ENCODE measurements around the gene THRB.

Gene THRB

GRCh38 chr3:24310887-24311286 lies 183.8 kb downstream of the THRB start:
- no peaks in the 10 kb centered on the region for H3K9me3 ChIP-seq (ENCODE audit: control insufficient read depth, low read length)
- H3K36me3 ChIP-seq (ENCODE audit: control insufficient read depth, insufficient read depth, low read length): no peaks in the 10 kb centered on the region
- no peak overlapping the region for H3K27ac ChIP-seq (ENCODE audit: insufficient read depth, low read length, poor library complexity, severe bottlenecking)
- H3K4me1 ChIP-seq (ENCODE audit: control insufficient read depth, insufficient read depth, low read length, poor library complexity, severe bottlenecking): no peaks in the 10 kb centered on the region
- DNase-seq: no peak
- H3K27me3 ChIP-seq (replicated peaks; ENCODE audit: control insufficient read depth, insufficient read depth, low read length, poor library complexity, severe bottlenecking): no peaks in the 10 kb centered on the region
- no peak overlapping the region for H3K4me3 ChIP-seq (ENCODE audit: insufficient read depth, low read depth, low read length, poor library complexity, severe bottlenecking)

- H3K9me3 ChIP-seq (ENCODE audit: control insufficient read depth, low read length): no peaks in the 10 kb centered on the region
- H3K4me1 ChIP-seq (ENCODE audit: control insufficient read depth, insufficient read depth, low read length, poor library complexity, severe bottlenecking): no peaks in the 10 kb centered on the region
- no peak overlapping the region for H3K4me3 ChIP-seq (ENCODE audit: insufficient read depth, low read depth, low read length, poor library complexity, severe bottlenecking)
- no peaks in the 10 kb centered on the region for H3K27me3 ChIP-seq (replicated peaks; ENCODE audit: control insufficient read depth, insufficient read depth, low read length, poor library complexity, severe bottlenecking)
- no peak for DNase-seq
- H3K36me3 ChIP-seq (ENCODE audit: control insufficient read depth, insufficient read depth, low read length): no peaks in the 10 kb centered on the region
- H3K27ac ChIP-seq (ENCODE audit: insufficient read depth, low read length, poor library complexity, severe bottlenecking): no peak overlapping the region
These were observed 188.1 kb downstream of the THRB start for GRCh38 chr3:24306518-24306917.

GRCh38 chr3:24305795-24306467 lies 188.7 kb downstream of the THRB start:
- Histone ChIP-seq H3K27me3 (replicated peaks; ENCODE audit: control insufficient read depth, insufficient read depth, low read length, poor library complexity, severe bottlenecking) (no peaks in the 10 kb centered on the region), H3K4me1 (ENCODE audit: control insufficient read depth, insufficient read depth, low read length, poor library complexity, severe bottlenecking) (no peaks in the 10 kb centered on the region), H3K9me3 (ENCODE audit: control insufficient read depth, low read length) (no peaks in the 10 kb centered on the region), H3K4me3 (ENCODE audit: insufficient read depth, low read depth, low read length, poor library complexity, severe bottlenecking) (no peak overlapping the region), H3K27ac (ENCODE audit: insufficient read depth, low read length, poor library complexity, severe bottlenecking) (no peak overlapping the region), H3K36me3 (ENCODE audit: control insufficient read depth, insufficient read depth, low read length) (no peaks in the 10 kb centered on the region)
- no peak for DNase-seq

- DNase-seq: no peak
- H3K4me1 ChIP-seq (ENCODE audit: control insufficient read depth, insufficient read depth, low read length, poor library complexity, severe bottlenecking): no peaks in the 10 kb centered on the region
- no peak overlapping the region for H3K4me3 ChIP-seq (ENCODE audit: insufficient read depth, low read depth, low read length, poor library complexity, severe bottlenecking)
- H3K36me3 ChIP-seq (ENCODE audit: control insufficient read depth, insufficient read depth, low read length): no peaks in the 10 kb centered on the region
- H3K27me3 ChIP-seq (replicated peaks; ENCODE audit: control insufficient read depth, insufficient read depth, low read length, poor library complexity, severe bottlenecking): no peaks in the 10 kb centered on the region
- no peak overlapping the region for H3K27ac ChIP-seq (ENCODE audit: insufficient read depth, low read length, poor library complexity, severe bottlenecking)
- H3K9me3 ChIP-seq (ENCODE audit: control insufficient read depth, low read length): no peaks in the 10 kb centered on the region
These were observed 191.4 kb downstream of the THRB start for GRCh38 chr3:24303057-24303754.

- H3K9me3 ChIP-seq (ENCODE audit: control insufficient read depth, low read length): no peaks in the 10 kb centered on the region
- no peaks in the 10 kb centered on the region for H3K36me3 ChIP-seq (ENCODE audit: control insufficient read depth, insufficient read depth, low read length)
- H3K4me3 ChIP-seq (ENCODE audit: insufficient read depth, low read depth, low read length, poor library complexity, severe bottlenecking): no peak overlapping the region
- no peaks in the 10 kb centered on the region for H3K4me1 ChIP-seq (ENCODE audit: control insufficient read depth, insufficient read depth, low read length, poor library complexity, severe bottlenecking)
- no peak for DNase-seq
- no peaks in the 10 kb centered on the region for H3K27me3 ChIP-seq (replicated peaks; ENCODE audit: control insufficient read depth, insufficient read depth, low read length, poor library complexity, severe bottlenecking)
- no peak overlapping the region for H3K27ac ChIP-seq (ENCODE audit: insufficient read depth, low read length, poor library complexity, severe bottlenecking)
These were observed 192.3 kb downstream of the THRB start for GRCh38 chr3:24302396-24302795.

- no peaks in the 10 kb centered on the region for H3K4me1 ChIP-seq (ENCODE audit: control insufficient read depth, insufficient read depth, low read length, poor library complexity, severe bottlenecking)
- H3K9me3 ChIP-seq (ENCODE audit: control insufficient read depth, low read length): no peaks in the 10 kb centered on the region
- no peaks in the 10 kb centered on the region for H3K27me3 ChIP-seq (replicated peaks; ENCODE audit: control insufficient read depth, insufficient read depth, low read length, poor library complexity, severe bottlenecking)
- H3K27ac ChIP-seq (ENCODE audit: insufficient read depth, low read length, poor library complexity, severe bottlenecking): no peak overlapping the region
- H3K36me3 ChIP-seq (ENCODE audit: control insufficient read depth, insufficient read depth, low read length): no peaks in the 10 kb centered on the region
- H3K4me3 ChIP-seq (ENCODE audit: insufficient read depth, low read depth, low read length, poor library complexity, severe bottlenecking): no peak overlapping the region
- DNase-seq: no peak
These were observed 193.7 kb downstream of the THRB start for GRCh38 chr3:24300949-24301348.

- Histone ChIP-seq H3K4me1 (ENCODE audit: control insufficient read depth, insufficient read depth, low read length, poor library complexity, severe bottlenecking) (no peaks in the 10 kb centered on the region), H3K36me3 (ENCODE audit: control insufficient read depth, insufficient read depth, low read length) (no peaks in the 10 kb centered on the region), H3K27me3 (replicated peaks; ENCODE audit: control insufficient read depth, insufficient read depth, low read length, poor library complexity, severe bottlenecking) (no peaks in the 10 kb centered on the region), H3K9me3 (ENCODE audit: control insufficient read depth, low read length) (no peaks in the 10 kb centered on the region), H3K27ac (ENCODE audit: insufficient read depth, low read length, poor library complexity, severe bottlenecking) (no peak overlapping the region), H3K4me3 (ENCODE audit: insufficient read depth, low read depth, low read length, poor library complexity, severe bottlenecking) (no peak overlapping the region)
- DNase-seq: no peak
These were observed 194.6 kb downstream of the THRB start for GRCh38 chr3:24299806-24300626.

- DNase-seq: no peak
- Histone ChIP-seq H3K4me1 (ENCODE audit: control insufficient read depth, insufficient read depth, low read length, poor library complexity, severe bottlenecking) (no peaks in the 10 kb centered on the region), H3K27me3 (replicated peaks; ENCODE audit: control insufficient read depth, insufficient read depth, low read length, poor library complexity, severe bottlenecking) (no peaks in the 10 kb centered on the region), H3K4me3 (ENCODE audit: insufficient read depth, low read depth, low read length, poor library complexity, severe bottlenecking) (no peak overlapping the region), H3K36me3 (ENCODE audit: control insufficient read depth, insufficient read depth, low read length) (no peaks in the 10 kb centered on the region), H3K27ac (ENCODE audit: insufficient read depth, low read length, poor library complexity, severe bottlenecking) (no peak overlapping the region), H3K9me3 (ENCODE audit: control insufficient read depth, low read length) (no peaks in the 10 kb centered on the region)
These were observed 195.3 kb downstream of the THRB start for GRCh38 chr3:24299246-24299805.

- no peak for DNase-seq
- no peak overlapping the region for H3K27ac ChIP-seq (ENCODE audit: insufficient read depth, low read length, poor library complexity, severe bottlenecking)
These were observed 198.0 kb downstream of the THRB start for GRCh38 chr3:24296441-24297205.

More at GRCh38 chr3:24296441-24297205, 198.0 kb downstream of the THRB start:
- no peaks in the 10 kb centered on the region for H3K27me3 ChIP-seq (replicated peaks; ENCODE audit: control insufficient read depth, insufficient read depth, low read length, poor library complexity, severe bottlenecking)
- no peaks in the 10 kb centered on the region for H3K9me3 ChIP-seq (ENCODE audit: control insufficient read depth, low read length)
- H3K4me3 ChIP-seq (ENCODE audit: insufficient read depth, low read depth, low read length, poor library complexity, severe bottlenecking): no peak overlapping the region
- H3K4me1 ChIP-seq (ENCODE audit: control insufficient read depth, insufficient read depth, low read length, poor library complexity, severe bottlenecking): no peaks in the 10 kb centered on the region
- H3K36me3 ChIP-seq (ENCODE audit: control insufficient read depth, insufficient read depth, low read length): no peaks in the 10 kb centered on the region

All from effector memory CD4-positive, alpha-beta T cell (primary cell).